Astrocyte (in vitro differentiated cells and primary cell): ENCODE results near the gene PTCH2.

Experiments used
- CTCF ChIP-seq: IDR thresholded peaks from 2 replicates; pipeline ENCODE4 v1.5.1; 2011; ENCODE audit warnings: low read depth, mild to moderate bottlenecking, inconsistent platforms, low read length, moderate library complexity; ENCODE audit not compliant: insufficient read depth
- EZH2 ChIP-seq: IDR thresholded peaks from 2 replicates; pipeline ENCODE4 v1.6.1; 2012; ENCODE audit warnings: mild to moderate bottlenecking, low read length, inconsistent platforms; ENCODE audit not compliant: insufficient read depth

DNA sequence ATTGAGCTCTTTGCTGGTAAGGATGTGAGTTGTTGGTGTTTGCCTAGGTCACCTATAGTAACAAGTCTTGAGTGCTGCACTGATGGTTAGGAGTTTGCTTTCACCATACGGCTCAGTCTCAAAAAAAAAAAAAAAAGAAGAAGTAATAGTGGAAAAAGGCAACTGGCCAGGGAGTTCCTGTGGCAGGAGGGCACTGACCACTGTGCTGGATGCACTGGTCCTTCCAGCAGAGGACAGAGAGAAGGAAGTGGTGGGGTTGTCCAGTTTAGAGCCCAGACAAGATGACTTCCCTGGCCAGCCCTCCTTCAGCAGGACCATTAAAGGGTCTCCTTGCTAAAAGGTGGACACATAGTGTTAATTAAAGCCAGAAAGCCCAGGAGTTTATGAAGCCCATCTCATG is 11.9 kb upstream of the PTCH2 start:
- TF ChIP-seq CTCF (no peak), EZH2 (no peak)
